ENCODE measurements around the gene CLN6.

DNA sequence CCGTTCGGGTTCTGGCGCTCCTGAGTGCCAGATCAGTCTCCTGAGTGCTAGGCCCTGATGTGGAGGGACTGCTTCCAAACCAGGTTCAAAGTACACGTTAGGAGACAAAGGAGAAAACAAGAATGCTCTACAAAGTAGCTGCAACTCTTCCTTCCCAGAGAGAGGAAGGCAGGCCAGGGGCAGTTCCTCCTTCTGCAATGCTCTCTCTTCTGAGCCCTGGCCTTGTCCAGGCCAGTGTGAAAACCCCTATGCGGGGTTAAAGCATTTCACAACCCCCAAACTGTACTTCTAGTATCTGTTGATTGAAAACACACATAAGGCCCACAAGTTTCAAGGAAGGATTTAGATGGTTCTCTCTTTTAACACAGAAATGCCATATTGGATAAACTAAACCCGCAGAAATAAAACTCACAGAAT, 14.7 kb downstream of the CLN6 start:
- TF ChIP-seq, protein P1, sequence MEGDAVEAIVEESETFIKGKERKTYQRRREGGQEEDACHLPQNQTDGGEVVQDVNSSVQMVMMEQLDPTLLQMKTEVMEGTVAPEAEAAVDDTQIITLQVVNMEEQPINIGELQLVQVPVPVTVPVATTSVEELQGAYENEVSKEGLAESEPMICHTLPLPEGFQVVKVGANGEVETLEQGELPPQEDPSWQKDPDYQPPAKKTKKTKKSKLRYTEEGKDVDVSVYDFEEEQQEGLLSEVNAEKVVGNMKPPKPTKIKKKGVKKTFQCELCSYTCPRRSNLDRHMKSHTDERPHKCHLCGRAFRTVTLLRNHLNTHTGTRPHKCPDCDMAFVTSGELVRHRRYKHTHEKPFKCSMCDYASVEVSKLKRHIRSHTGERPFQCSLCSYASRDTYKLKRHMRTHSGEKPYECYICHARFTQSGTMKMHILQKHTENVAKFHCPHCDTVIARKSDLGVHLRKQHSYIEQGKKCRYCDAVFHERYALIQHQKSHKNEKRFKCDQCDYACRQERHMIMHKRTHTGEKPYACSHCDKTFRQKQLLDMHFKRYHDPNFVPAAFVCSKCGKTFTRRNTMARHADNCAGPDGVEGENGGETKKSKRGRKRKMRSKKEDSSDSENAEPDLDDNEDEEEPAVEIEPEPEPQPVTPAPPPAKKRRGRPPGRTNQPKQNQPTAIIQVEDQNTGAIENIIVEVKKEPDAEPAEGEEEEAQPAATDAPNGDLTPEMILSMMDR (conservative IDR thresholded peaks at IDR 0.05; ENCODE audit: low read length) = no peak
- no peak for TF ChIP-seq EZH2phosphoT487 (IDR thresholded peaks at IDR 0.05; ENCODE audit: borderline replicate concordance, low read depth, low read length)
